Measurements from ENCODE around the gene RELN. TPM values are rescaled to one million over a fixed set of nuclear protein-coding genes. Genes with fewer than 3 reads are reported as not detected.
A peak's percentile ranks its signal among the peaks of the same experiment; 100 is the strongest.

RELN gene
- total RNA-seq, 1 donor from 2014 or later: 5.7 TPM

GRCh38 chr7:103865442-103865841, 124.0 kb downstream of the RELN start:
- Mint-ChIP-seq H3K9me3 (ENCODE audit: unreplicated experiment) (no peaks in the 10 kb centered on the region), H3K4me3 (ENCODE audit: unreplicated experiment) (no peak overlapping the region), H3K27me3 (ENCODE audit: unreplicated experiment) (no peaks in the 10 kb centered on the region), H3K4me1 (ENCODE audit: low read depth, unreplicated experiment) (peaks cover 7% of the 10 kb centered on the region), H3K36me3 (ENCODE audit: unreplicated experiment) (no peaks in the 10 kb centered on the region), H3K27ac (ENCODE audit: unreplicated experiment) (no peak overlapping the region)
- no peak for TF ChIP-seq CTCF (IDR thresholded peaks at IDR 0.05; ENCODE audit: partially characterized antibody, unreplicated experiment)
- DNase-seq: no peak

- H3K4me1 Mint-ChIP-seq (ENCODE audit: low read depth, unreplicated experiment): peaks cover 9% of the 10 kb centered on the region
- no peak overlapping the region for H3K27ac Mint-ChIP-seq (ENCODE audit: unreplicated experiment)
- H3K9me3 Mint-ChIP-seq (ENCODE audit: unreplicated experiment): peaks cover 6% of the 10 kb centered on the region
- DNase-seq: no peak
- no peaks in the 10 kb centered on the region for H3K36me3 Mint-ChIP-seq (ENCODE audit: unreplicated experiment)
- no peak overlapping the region for H3K4me3 Mint-ChIP-seq (ENCODE audit: unreplicated experiment)
- TF ChIP-seq CTCF (IDR thresholded peaks at IDR 0.05; ENCODE audit: partially characterized antibody, unreplicated experiment): no peak
- H3K27me3 Mint-ChIP-seq (ENCODE audit: unreplicated experiment): peaks cover 2% of the 10 kb centered on the region
Observed at GRCh38 chr7:103862302-103863035, 127.0 kb downstream of the RELN start.

GRCh38 chr7:103859709-103860108, 129.7 kb downstream of the RELN start:
- Mint-ChIP-seq H3K4me3 (ENCODE audit: unreplicated experiment) (no peak overlapping the region), H3K4me1 (ENCODE audit: low read depth, unreplicated experiment) (peaks cover 11% of the 10 kb centered on the region), H3K9me3 (ENCODE audit: unreplicated experiment) (peaks cover 9% of the 10 kb centered on the region)

GRCh38 chr7:103857435-103857834, 132.0 kb downstream of the RELN start:
- no peak for TF ChIP-seq CTCF (IDR thresholded peaks at IDR 0.05; ENCODE audit: partially characterized antibody, unreplicated experiment)
- peaks cover 15% of the 10 kb centered on the region for H3K4me1 Mint-ChIP-seq (ENCODE audit: low read depth, unreplicated experiment)
- peaks cover 5% of the 10 kb centered on the region for H3K27me3 Mint-ChIP-seq (ENCODE audit: unreplicated experiment)
- H3K27ac Mint-ChIP-seq (ENCODE audit: unreplicated experiment): peak overlapping the region; percentile 20
- H3K36me3 Mint-ChIP-seq (ENCODE audit: unreplicated experiment): no peaks in the 10 kb centered on the region
- peaks cover 9% of the 10 kb centered on the region for H3K9me3 Mint-ChIP-seq (ENCODE audit: unreplicated experiment)
- H3K4me3 Mint-ChIP-seq (ENCODE audit: unreplicated experiment): peak overlapping the region; percentile 14
- DNase-seq: peak; percentile 59

More at GRCh38 chr7:103859709-103860108, 129.7 kb downstream of the RELN start:
- Mint-ChIP-seq H3K27ac (ENCODE audit: unreplicated experiment) (no peak overlapping the region), H3K36me3 (ENCODE audit: unreplicated experiment) (no peaks in the 10 kb centered on the region), H3K27me3 (ENCODE audit: unreplicated experiment) (peaks cover 5% of the 10 kb centered on the region)
- DNase-seq: no peak
- no peak for TF ChIP-seq CTCF (IDR thresholded peaks at IDR 0.05; ENCODE audit: partially characterized antibody, unreplicated experiment)

GRCh38 chr7:103856929-103857328, 132.5 kb downstream of the RELN start:
- no peak for DNase-seq
- H3K36me3 Mint-ChIP-seq (ENCODE audit: unreplicated experiment): no peaks in the 10 kb centered on the region
- H3K4me3 Mint-ChIP-seq (ENCODE audit: unreplicated experiment): no peak overlapping the region
- peak overlapping the region; percentile 20 for H3K27ac Mint-ChIP-seq (ENCODE audit: unreplicated experiment)
- TF ChIP-seq CTCF (IDR thresholded peaks at IDR 0.05; ENCODE audit: partially characterized antibody, unreplicated experiment): no peak
- peaks cover 15% of the 10 kb centered on the region for H3K4me1 Mint-ChIP-seq (ENCODE audit: low read depth, unreplicated experiment)
- H3K27me3 Mint-ChIP-seq (ENCODE audit: unreplicated experiment): peaks cover 5% of the 10 kb centered on the region
- peaks cover 9% of the 10 kb centered on the region for H3K9me3 Mint-ChIP-seq (ENCODE audit: unreplicated experiment)

All from glutamatergic neuron (in vitro differentiated cells).